NCI-H1048 (cell line): ENCODE data around the gene MZT2B.
A peak's percentile ranks its signal among the peaks of the same experiment; 100 is the strongest.
"Not testable (repeated sequence)": the region's sequence is repeated elsewhere in the genome, so short reads cannot be mapped to it uniquely, and the experiment has no call there.

ENCODE experiments used
- DNase-seq: peaks from one replicate; lab custom pipeline; 2025; lab: John Stamatoyannopoulos, UW

The MZT2B gene

DNA sequence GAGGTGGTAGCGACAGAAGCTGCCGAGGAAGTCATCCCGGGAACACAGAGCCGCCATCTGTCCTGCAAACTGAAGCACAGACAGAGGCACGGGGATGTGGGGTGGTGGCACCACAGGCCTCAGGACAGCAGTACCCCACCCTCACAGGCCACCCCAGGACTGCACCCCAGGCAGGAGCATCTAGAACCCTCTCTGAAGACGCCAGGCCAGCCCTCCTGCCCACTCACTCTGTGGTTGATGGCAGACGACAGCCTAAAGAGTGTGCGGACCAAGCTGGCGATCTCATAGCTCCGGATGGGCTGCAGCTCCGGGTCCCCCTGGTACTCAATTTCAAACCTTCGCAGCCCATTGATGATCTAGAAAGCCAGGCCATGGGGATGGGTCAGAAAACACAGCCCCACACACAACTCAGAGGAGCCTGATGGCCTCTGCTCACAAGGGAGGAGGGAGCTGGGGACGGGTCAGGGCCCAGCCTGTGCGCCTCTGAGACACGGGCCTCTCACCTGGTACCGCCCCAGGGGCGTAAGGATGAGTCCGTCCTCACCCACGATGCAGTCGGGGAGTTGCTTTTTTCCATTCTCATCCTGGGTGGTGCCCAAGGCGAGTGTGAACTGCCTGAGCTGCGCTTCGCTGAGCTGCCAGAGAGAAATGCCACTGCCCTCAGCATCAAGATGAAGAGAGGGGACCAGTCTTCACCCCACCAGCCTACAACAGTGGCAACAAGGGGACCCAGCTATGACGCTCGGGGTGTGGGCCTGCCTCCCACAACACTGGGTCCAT is 29.1 kb upstream of the MZT2B start:
- no peak for DNase-seq

DNA sequence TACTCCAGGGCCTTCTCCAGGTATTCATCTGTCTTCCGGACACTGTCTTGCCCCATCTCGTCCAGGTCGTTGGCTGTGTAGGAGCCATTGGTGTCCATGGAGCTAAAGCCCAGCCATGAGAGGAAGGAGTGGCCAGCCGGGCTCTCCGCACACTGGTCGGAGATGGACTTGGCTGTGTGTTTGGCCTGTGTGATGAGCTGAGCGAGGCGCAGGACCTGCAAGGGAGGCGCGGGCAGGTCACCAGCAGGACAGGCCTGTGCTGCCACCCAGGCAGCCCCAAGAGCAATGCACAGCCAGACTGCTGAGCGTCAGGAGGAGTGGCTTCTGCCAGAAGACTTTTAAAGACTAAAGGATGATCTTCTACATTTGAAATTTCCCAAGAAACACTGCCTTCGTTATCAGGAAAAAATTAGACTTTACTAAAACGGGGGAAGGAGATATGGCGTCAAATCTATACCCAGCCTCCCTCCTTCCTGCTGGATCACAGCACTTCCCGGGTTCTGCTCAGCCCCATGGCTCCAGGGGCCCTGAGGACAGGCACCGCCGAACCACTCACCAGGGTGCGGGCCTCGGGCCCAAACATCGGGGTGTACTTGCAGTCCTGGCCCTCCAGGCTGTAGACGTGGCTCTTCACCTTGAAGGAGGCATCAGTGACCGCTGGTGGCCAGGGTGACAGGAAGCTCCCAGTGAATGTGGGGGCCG is 28.2 kb upstream of the MZT2B start:
- not testable (repeated sequence) for DNase-seq

GRCh38 chr2:130154423-130154770 is 27.7 kb upstream of the MZT2B start:
- not testable (repeated sequence) for DNase-seq

DNA sequence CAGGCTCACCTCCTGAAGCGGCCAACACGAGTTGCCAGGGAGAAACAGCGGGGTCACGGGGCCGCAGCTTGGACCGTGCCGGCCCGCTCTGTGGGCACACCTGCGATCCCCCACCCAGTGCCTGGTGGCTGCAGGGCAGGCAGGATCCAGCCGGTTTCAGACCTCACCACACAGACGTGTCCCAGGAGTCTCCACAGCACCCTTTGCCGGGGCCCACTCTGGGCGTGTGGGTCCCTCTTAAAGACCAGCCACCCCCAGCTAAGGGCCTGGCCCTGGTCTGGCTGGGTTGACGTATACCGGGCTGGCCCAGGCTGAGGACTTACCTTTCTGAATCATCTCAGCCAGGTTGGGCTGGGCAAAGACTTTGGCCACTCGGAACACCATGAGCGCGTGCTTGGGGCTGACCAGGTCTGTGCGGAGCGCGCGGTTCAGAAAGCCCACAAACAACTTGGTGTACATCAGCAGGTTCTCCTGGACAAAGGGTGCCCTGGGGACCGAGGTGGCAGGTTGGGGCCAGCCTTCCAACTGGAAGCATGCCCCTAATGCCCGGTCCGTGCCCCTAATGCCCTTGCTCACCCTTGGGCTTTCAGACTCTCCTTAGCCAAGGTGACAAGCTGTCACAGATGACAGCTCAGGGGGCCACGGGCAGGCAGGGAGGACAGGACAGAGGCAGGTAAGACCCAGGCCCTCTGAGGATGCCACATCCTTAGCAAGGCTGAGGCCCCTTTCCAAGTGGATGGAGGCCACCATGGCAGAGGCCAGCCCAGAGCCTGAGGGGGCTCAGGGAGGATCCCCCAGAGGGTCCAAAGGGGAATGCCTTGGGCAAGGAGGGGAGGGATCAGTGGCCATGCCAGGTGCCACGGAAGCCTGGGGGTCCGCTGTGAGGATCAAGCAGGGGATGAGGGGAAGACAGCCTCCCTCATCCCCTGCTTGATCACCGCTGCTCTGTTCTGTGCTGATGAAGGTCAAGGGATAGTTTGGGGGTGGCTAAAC is 27.0 kb upstream of the MZT2B start:
- DNase-seq, result no peak

DNA sequence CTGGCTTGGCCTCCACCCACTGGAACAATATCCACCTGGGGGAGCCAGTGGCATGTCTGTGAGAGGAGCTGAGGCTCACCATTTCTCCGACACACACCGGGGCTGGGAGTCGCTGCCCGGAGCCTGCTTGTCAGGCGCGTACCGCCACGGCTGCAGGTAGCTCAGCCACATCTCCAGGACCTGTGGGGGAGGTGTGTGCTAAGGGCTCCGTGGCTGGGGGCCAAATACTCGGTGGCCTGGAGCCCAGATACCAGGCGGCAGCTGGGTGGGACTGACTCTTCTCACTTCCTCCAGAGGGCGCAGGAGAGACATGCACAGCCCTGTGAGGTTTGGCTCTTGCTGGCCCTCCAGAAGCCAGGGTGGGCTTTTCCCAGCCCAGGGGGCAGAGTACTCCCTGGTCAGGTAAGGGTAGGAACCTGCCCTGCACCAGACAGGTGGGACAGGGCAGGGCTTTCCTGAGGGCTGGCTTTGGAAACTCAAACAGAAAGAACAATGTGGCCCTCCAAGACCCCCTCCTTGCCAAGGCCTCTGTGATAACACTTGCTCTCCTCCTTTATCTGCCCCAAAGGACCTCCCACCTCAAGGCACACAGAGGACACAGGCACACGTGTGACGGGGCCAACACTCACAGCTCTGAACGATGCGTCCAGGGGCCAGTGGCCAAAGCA is 26.0 kb upstream of the MZT2B start:
- peak; percentile 32 for DNase-seq

DNA sequence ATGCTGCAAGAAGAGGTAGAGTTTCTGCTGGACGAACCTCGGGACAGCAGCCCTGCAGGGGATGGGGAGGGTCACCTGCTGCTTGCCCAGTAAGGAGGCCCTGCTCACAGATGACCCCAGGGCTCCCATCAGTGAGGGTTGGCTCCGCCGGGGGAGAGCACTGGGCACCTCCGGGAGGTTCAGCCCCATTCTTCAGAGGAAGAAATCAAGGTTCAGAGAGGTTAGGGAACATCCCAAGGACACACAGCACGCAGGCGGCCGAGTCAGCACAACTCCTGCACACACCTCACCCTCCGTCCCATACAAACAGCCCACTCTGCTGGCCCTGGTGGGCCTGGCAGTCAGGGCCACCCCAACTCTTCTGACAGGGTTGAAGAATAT is 25.4 kb upstream of the MZT2B start:
- DNase-seq, result no peak

- DNase-seq, result not testable (repeated sequence)
These were observed 24.7 kb upstream of the MZT2B start for GRCh38 chr2:130157354-130157753.

GRCh38 chr2:130157825-130158514 is 24.1 kb upstream of the MZT2B start:
- DNase-seq, result not testable (repeated sequence)

- no peak for DNase-seq
These were observed 23.4 kb upstream of the MZT2B start for GRCh38 chr2:130158631-130159030.

- not testable (repeated sequence) for DNase-seq
These were observed 22.7 kb upstream of the MZT2B start for GRCh38 chr2:130159376-130159775.

GRCh38 chr2:130160131-130160530 is 21.9 kb upstream of the MZT2B start:
- no peak for DNase-seq

GRCh38 chr2:130160838-130161705 is 21.0 kb upstream of the MZT2B start:
- not testable (repeated sequence) for DNase-seq

- DNase-seq, result not testable (repeated sequence)
These were observed 19.6 kb upstream of the MZT2B start for GRCh38 chr2:130162486-130162885.

DNA sequence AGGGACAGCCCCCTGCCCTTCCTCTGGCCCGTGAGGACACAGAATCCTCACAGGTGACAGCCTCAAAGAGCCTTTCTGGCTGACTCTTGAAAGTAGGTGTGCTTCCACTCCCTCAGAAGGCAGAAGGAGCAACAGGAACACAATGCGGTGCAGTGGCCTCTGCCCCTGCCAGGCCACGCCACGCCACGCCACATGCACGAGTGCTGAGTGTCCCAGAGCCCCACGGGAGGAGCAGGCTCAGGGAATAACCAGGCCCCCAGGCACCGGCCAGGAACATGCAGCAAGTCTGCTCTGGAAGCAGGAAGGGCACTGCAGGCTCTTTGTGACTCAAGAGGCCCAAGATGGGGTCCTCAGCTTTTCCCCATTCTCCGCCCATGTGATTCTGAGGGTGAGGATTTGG is 19.1 kb upstream of the MZT2B start:
- no peak for DNase-seq

DNA sequence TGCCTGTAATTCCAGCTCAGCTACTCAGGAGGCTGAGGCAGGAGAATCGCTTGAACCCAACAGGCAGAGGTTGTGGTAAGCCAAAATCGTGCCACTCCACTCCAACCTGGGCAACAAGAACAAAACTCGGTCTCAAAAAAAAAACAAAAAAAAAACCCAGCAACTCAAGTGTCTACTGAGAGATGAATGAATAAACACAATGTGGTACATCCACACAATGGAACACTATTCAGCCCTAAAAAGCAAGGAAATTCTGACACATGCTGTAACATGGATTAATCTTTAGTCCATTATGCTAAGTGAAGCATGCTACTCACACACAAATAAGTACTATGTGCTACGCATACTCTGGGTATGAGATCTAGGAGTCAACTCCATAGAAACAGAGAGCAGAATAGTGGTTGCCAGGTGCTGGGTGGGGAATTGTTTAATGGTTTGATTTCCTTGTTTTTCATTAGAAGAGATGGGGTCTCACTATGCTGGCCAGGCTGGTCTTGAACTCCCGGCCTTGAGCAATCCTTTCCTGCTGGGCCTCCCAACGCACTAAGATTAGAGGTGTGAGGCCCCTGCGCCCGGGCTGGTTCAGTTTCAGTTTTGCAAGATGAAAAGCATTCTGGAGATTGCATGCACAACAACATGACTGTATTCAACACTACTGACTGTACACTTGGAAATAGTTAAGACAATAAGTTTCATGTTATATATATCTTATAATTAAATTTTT is 16.6 kb upstream of the MZT2B start:
- no peak for DNase-seq

- DNase-seq, result not testable (repeated sequence)
These were observed 15.5 kb upstream of the MZT2B start for GRCh38 chr2:130166611-130167010.

GRCh38 chr2:130169163-130169562 is 12.9 kb upstream of the MZT2B start:
- not testable (repeated sequence) for DNase-seq

- DNase-seq, result no peak
These were observed 12.2 kb upstream of the MZT2B start for GRCh38 chr2:130169896-130170295.

- not testable (repeated sequence) for DNase-seq
These were observed 7.2 kb upstream of the MZT2B start for GRCh38 chr2:130174866-130175265.
